ENCODE measurements around the gene LTN1.

Gene LTN1

DNA sequence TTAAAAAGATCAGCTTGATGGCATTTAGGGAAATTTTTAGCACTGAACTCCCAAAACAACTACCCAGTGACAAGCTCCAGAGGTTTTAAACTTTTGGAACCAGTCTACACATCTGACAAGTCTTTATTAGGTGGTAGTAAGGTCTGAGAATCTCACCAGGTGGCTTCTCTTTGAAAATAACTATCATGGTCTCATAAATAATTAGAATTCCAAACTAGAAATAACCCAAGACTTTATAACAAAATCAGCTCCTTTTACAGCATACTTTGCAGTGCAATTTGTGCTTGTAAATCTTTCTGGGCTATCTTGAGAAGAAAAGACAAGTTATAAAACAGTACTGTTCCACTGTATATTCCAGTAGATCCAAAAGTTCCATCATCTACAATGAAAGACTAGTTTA, 108.7 kb downstream of the LTN1 start:
- DNase-seq = no peak

DNA sequence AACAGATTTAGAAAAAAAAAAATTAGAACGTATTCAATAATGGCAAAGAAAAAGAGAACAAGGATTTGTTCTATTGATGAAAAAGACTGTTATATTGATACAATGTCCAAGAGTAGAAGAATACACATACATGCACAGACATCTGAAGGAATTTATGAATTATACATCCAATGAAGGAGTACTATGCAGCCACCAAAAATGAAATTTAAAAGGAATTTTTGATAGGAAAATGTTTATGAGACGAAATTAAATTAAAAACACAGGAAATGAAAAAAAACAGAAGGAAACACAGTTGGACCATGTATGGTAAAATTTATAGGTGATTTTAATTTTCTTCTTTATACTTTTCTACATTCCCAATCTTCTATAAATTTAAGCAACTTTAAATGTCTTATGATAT, 110.3 kb downstream of the LTN1 start:
- no peak for DNase-seq

Data from amygdala (tissue), 56 donors.